Measurements from ENCODE around the gene NCK1.
"Not testable (repeated sequence)": the region's sequence is repeated elsewhere in the genome, so short reads cannot be mapped to it uniquely, and the experiment has no call there.

The NCK1 gene

DNA sequence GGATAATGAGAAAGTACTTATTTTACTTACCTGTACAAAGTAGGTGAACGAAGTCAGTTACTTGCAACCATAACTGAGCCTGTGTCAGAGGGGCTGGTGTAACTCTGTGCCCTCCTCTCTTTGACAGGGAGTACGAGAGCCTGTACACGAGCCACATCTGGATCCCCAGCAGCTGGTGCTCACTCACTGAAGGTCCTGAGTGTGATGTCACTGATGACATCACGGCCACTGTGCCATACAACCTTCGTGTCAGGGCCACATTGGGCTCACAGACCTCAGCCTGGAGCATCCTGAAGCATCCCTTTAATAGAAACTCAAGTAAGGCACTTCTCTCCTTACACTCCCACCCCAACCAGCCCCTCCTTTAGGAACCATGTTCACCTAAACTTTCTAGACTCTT is 120.0 kb downstream of the NCK1 start:
- no peak overlapping the region for H3K4me3 ChIP-seq (ENCODE audit: insufficient read depth, low read length, poor library complexity, severe bottlenecking)
- H2AFZ ChIP-seq (ENCODE audit: low read depth, low read length, severe bottlenecking) = no peak overlapping the region
- no peaks in the 10 kb centered on the region for H3K27me3 ChIP-seq (ENCODE audit: low read length)
- H3F3A ChIP-seq (ENCODE audit: insufficient read depth) = no peaks in the 10 kb centered on the region
- H4K20me1 ChIP-seq (ENCODE audit: low read depth, low read length) = no peaks in the 10 kb centered on the region
- no peak overlapping the region for H3K4me2 ChIP-seq (ENCODE audit: low read depth, low read length, poor library complexity, severe bottlenecking)
- no peaks in the 10 kb centered on the region for H3K9me3 ChIP-seq (ENCODE audit: insufficient read depth, low read length)
- no peak overlapping the region for H3K9ac ChIP-seq (ENCODE audit: low read length)
- no peaks in the 10 kb centered on the region for H3K9me2 ChIP-seq (replicated peaks; ENCODE audit: insufficient read depth, low read length)
- H3K79me2 ChIP-seq (ENCODE audit: insufficient read depth, low read length) = no peaks in the 10 kb centered on the region
- H3K27ac ChIP-seq (ENCODE audit: low read depth, low read length) = no peak overlapping the region
- TF ChIP-seq, protein P1, sequence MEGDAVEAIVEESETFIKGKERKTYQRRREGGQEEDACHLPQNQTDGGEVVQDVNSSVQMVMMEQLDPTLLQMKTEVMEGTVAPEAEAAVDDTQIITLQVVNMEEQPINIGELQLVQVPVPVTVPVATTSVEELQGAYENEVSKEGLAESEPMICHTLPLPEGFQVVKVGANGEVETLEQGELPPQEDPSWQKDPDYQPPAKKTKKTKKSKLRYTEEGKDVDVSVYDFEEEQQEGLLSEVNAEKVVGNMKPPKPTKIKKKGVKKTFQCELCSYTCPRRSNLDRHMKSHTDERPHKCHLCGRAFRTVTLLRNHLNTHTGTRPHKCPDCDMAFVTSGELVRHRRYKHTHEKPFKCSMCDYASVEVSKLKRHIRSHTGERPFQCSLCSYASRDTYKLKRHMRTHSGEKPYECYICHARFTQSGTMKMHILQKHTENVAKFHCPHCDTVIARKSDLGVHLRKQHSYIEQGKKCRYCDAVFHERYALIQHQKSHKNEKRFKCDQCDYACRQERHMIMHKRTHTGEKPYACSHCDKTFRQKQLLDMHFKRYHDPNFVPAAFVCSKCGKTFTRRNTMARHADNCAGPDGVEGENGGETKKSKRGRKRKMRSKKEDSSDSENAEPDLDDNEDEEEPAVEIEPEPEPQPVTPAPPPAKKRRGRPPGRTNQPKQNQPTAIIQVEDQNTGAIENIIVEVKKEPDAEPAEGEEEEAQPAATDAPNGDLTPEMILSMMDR (IDR thresholded peaks at IDR 0.05; ENCODE audit: insufficient read depth, low read length, poor library complexity, severe bottlenecking) = no peak
- TF ChIP-seq EZH2phosphoT487 (conservative IDR thresholded peaks at IDR 0.05; ENCODE audit: low read length) = no peak
- H3K36me3 ChIP-seq (ENCODE audit: low read length) = no peaks in the 10 kb centered on the region

GRCh38 chr3:136982520-136983138 is 120.6 kb downstream of the NCK1 start:
- Histone ChIP-seq H3F3A (ENCODE audit: insufficient read depth) (no peaks in the 10 kb centered on the region), H3K9ac (ENCODE audit: low read length) (no peak overlapping the region), H3K9me2 (replicated peaks; ENCODE audit: insufficient read depth, low read length) (no peaks in the 10 kb centered on the region), H3K4me3 (ENCODE audit: insufficient read depth, low read length, poor library complexity, severe bottlenecking) (no peak overlapping the region), H3K36me3 (ENCODE audit: low read length) (no peaks in the 10 kb centered on the region), H3K27ac (ENCODE audit: low read depth, low read length) (no peak overlapping the region), H3K9me3 (ENCODE audit: insufficient read depth, low read length) (no peaks in the 10 kb centered on the region), H3K79me2 (ENCODE audit: insufficient read depth, low read length) (no peaks in the 10 kb centered on the region), H2AFZ (ENCODE audit: low read depth, low read length, severe bottlenecking) (no peak overlapping the region), H4K20me1 (ENCODE audit: low read depth, low read length) (no peaks in the 10 kb centered on the region), H3K4me2 (ENCODE audit: low read depth, low read length, poor library complexity, severe bottlenecking) (no peak overlapping the region), H3K27me3 (ENCODE audit: low read length) (no peaks in the 10 kb centered on the region)
- no peak for TF ChIP-seq EZH2phosphoT487 (conservative IDR thresholded peaks at IDR 0.05; ENCODE audit: low read length)
- TF ChIP-seq, protein P1 (IDR thresholded peaks at IDR 0.05; ENCODE audit: insufficient read depth, low read length, poor library complexity, severe bottlenecking) = no peak

GRCh38 chr3:136984837-136985236 is 122.8 kb downstream of the NCK1 start:
- H3K27me3 ChIP-seq (ENCODE audit: low read length) = no peaks in the 10 kb centered on the region
- H3K27ac ChIP-seq (ENCODE audit: low read depth, low read length) = no peak overlapping the region
- no peaks in the 10 kb centered on the region for H3K9me2 ChIP-seq (replicated peaks; ENCODE audit: insufficient read depth, low read length)
- no peaks in the 10 kb centered on the region for H3K9me3 ChIP-seq (ENCODE audit: insufficient read depth, low read length)
- H3K36me3 ChIP-seq (ENCODE audit: low read length) = no peaks in the 10 kb centered on the region
- no peaks in the 10 kb centered on the region for H3F3A ChIP-seq (ENCODE audit: insufficient read depth)
- TF ChIP-seq, protein P1 (IDR thresholded peaks at IDR 0.05; ENCODE audit: insufficient read depth, low read length, poor library complexity, severe bottlenecking) = no peak
- TF ChIP-seq EZH2phosphoT487 (conservative IDR thresholded peaks at IDR 0.05; ENCODE audit: low read length) = no peak
- H3K4me2 ChIP-seq (ENCODE audit: low read depth, low read length, poor library complexity, severe bottlenecking) = no peak overlapping the region
- no peak overlapping the region for H2AFZ ChIP-seq (ENCODE audit: low read depth, low read length, severe bottlenecking)
- no peak overlapping the region for H3K9ac ChIP-seq (ENCODE audit: low read length)
- no peaks in the 10 kb centered on the region for H3K79me2 ChIP-seq (ENCODE audit: insufficient read depth, low read length)
- H4K20me1 ChIP-seq (ENCODE audit: low read depth, low read length) = no peaks in the 10 kb centered on the region
- H3K4me3 ChIP-seq (ENCODE audit: insufficient read depth, low read length, poor library complexity, severe bottlenecking) = no peak overlapping the region

- H3K9ac ChIP-seq (ENCODE audit: low read length); H4K20me1 ChIP-seq (ENCODE audit: low read depth, low read length); H3K9me2 ChIP-seq (replicated peaks; ENCODE audit: insufficient read depth, low read length); H3K4me2 ChIP-seq (ENCODE audit: low read depth, low read length, poor library complexity, severe bottlenecking); H3K36me3 ChIP-seq (ENCODE audit: low read length); H3K4me3 ChIP-seq (ENCODE audit: insufficient read depth, low read length, poor library complexity, severe bottlenecking); H3F3A ChIP-seq (ENCODE audit: insufficient read depth); H3K27ac ChIP-seq (ENCODE audit: low read depth, low read length); H3K27me3 ChIP-seq (ENCODE audit: low read length); H3K79me2 ChIP-seq (ENCODE audit: insufficient read depth, low read length); H3K9me3 ChIP-seq (ENCODE audit: insufficient read depth, low read length); H2AFZ ChIP-seq (ENCODE audit: low read depth, low read length, severe bottlenecking): not testable (repeated sequence)
Measured at GRCh38 chr3:136987398-136987980, 125.5 kb downstream of the NCK1 start.
